IMR-90 (cell line): ENCODE data around the gene ASPN. TPM values are rescaled to one million over a fixed set of nuclear protein-coding genes. Genes with fewer than 3 reads are reported as not detected.

Experiments used
- ATAC-seq: fragments of 200-7000 bp; cut with Tn5 transposase; 2 replicates; pipeline ENCODE4 v1.9.1; 2020; ENCODE audit warnings: low read depth, mild to moderate bottlenecking, moderate library complexity
- BruUV-seq: library from RNA; stranded (reverse); fragments of 400-500 nt; replicated peaks from 2 replicates; lab custom pipeline; 2021; lab: Mats Ljungman, UMichigan
- CTCF ChIA-PET: fragments of 300-600 bp; formaldehyde crosslinking; extraction: SDS; loops from one replicate; lab custom pipeline; 2021; ENCODE audit warnings: antibody characterized with exemption; lab: Yijun Ruan, JAX
- POLR2A ChIA-PET: fragments of 300-600 bp; sonication (Branson Sonifier 250); formaldehyde crosslinking; loops from one replicate; lab custom pipeline; 2022; ENCODE audit warnings: antibody characterized with exemption; ENCODE audit not compliant: unreplicated experiment; lab: Charles Lee
- DNase-seq: peaks from one replicate; pipeline ENCODE4 v3.0.0; 2013
- H2AFZ ChIP-seq: replicated peaks from 2 replicates; pipeline ENCODE3; 2013; ENCODE audit warnings: low read length, mild to moderate bottlenecking; ENCODE audit not compliant: poor library complexity
- H2AK5ac ChIP-seq: 2 replicates; pipeline ENCODE4 v1.6.1; 2013; ENCODE audit warnings: low read depth, low read length, inconsistent platforms
- H2AK9ac ChIP-seq: replicated peaks from 2 replicates; pipeline ENCODE3; 2013; ENCODE audit warnings: mild to moderate bottlenecking, low read depth, low read length, moderate library complexity; ENCODE audit not compliant: poor library complexity
- H2BK120ac ChIP-seq: 2 replicates; pipeline ENCODE4 v1.6.1; 2013; ENCODE audit warnings: low read depth, low read length, inconsistent platforms
- H2BK15ac ChIP-seq: 3 replicates; pipeline ENCODE4 v1.6.1; 2013; ENCODE audit warnings: low read depth, low read length, inconsistent platforms
- H2BK20ac ChIP-seq: 2 replicates; pipeline ENCODE4 v1.6.1; 2013; ENCODE audit warnings: low read depth, mild to moderate bottlenecking, inconsistent platforms, low read length, moderate library complexity
- H2BK5ac ChIP-seq: 2 replicates; pipeline ENCODE4 v1.6.1; 2013; ENCODE audit warnings: mild to moderate bottlenecking, low read depth, low read length, inconsistent platforms; ENCODE audit not compliant: poor library complexity, severe bottlenecking
- H3K14ac ChIP-seq: replicated peaks from 2 replicates; pipeline ENCODE4 v1.6.1; 2013; ENCODE audit warnings: low read depth, low read length, inconsistent platforms
- H3K18ac ChIP-seq: 2 replicates; pipeline ENCODE4 v1.6.1; 2013; ENCODE audit warnings: low read depth, low read length, control low read depth
- H3K23ac ChIP-seq: 2 replicates; pipeline ENCODE4 v1.6.1; 2013; ENCODE audit warnings: low read depth, low read length, inconsistent platforms
- H3K27ac ChIP-seq: 2 replicates; pipeline ENCODE4 v1.5.1; 2013; ENCODE audit warnings: mild to moderate bottlenecking, control low read depth, low read length; ENCODE audit not compliant: insufficient read depth
- H3K27me3 ChIP-seq: 2 replicates; pipeline ENCODE4 v1.6.1; 2013; ENCODE audit warnings: low read length; ENCODE audit not compliant: control insufficient read depth, insufficient read depth
- H3K36me3 ChIP-seq: 2 replicates; pipeline ENCODE4 v1.6.1; 2013; ENCODE audit warnings: low read length, mixed read lengths; ENCODE audit not compliant: control insufficient read depth, insufficient read depth
- H3K4ac ChIP-seq: 2 replicates; pipeline ENCODE4 v1.6.1; 2013; ENCODE audit warnings: low read depth, low read length, inconsistent platforms
- H3K4me1 ChIP-seq: 2 replicates; pipeline ENCODE4 v1.6.1; 2013; ENCODE audit warnings: low read length, mixed read lengths; ENCODE audit not compliant: control insufficient read depth, insufficient read depth
- H3K4me2 ChIP-seq: 2 replicates; pipeline ENCODE4 v1.6.1; 2013; ENCODE audit warnings: low read depth, mild to moderate bottlenecking, control low read depth, low read length, moderate library complexity
- H3K4me3 ChIP-seq: 2 replicates; pipeline ENCODE4 v1.5.1; 2013; ENCODE audit warnings: low read depth, mild to moderate bottlenecking, control low read depth, low read length, moderate library complexity; ENCODE audit not compliant: insufficient read depth
- H3K56ac ChIP-seq: 2 replicates; pipeline ENCODE4 v1.6.1; 2013; ENCODE audit warnings: low read length, inconsistent platforms; ENCODE audit not compliant: insufficient read depth; ENCODE audit errors: extremely low read depth
- H3K79me1 ChIP-seq, 2 experiments: 2 replicates each; pipeline ENCODE4 v1.6.1; 2013; ENCODE audit warnings: low read length in 2 of 2, inconsistent platforms in 1 of 2, low read depth in 1 of 2
- H3K9ac ChIP-seq: 2 replicates; pipeline ENCODE4 v1.6.1; 2013; ENCODE audit warnings: low read depth, low read length, control low read depth
- H3K9me1 ChIP-seq: 2 replicates; pipeline ENCODE4 v1.6.1; 2013; ENCODE audit warnings: low read length, inconsistent platforms; ENCODE audit not compliant: insufficient read depth
- H3K9me3 ChIP-seq: 2 replicates; pipeline ENCODE4 v1.6.1; 2013; ENCODE audit warnings: low read length; ENCODE audit not compliant: control insufficient read depth, insufficient read depth
- H4K20me1 ChIP-seq: 2 replicates; pipeline ENCODE4 v1.6.1; 2013; ENCODE audit warnings: low read length, inconsistent platforms; ENCODE audit not compliant: insufficient read depth
- H4K5ac ChIP-seq: 2 replicates; pipeline ENCODE4 v1.6.1; 2013; ENCODE audit warnings: mild to moderate bottlenecking, low read depth, low read length, control low read depth
- H4K8ac ChIP-seq, 2 experiments: 2 replicates each; pipeline ENCODE4 v1.6.1; 2013; ENCODE audit warnings: low read depth in 2 of 2, low read length in 2 of 2, control low read depth in 1 of 2, inconsistent platforms in 1 of 2
- H4K91ac ChIP-seq: 2 replicates; pipeline ENCODE4 v1.6.1; 2013; ENCODE audit warnings: low read depth, low read length, inconsistent platforms; ENCODE audit not compliant: insufficient read depth
- BHLHE40 ChIP-seq: fragments of 150-350 bp; IDR thresholded peaks from 2 replicates; pipeline ENCODE4 v1.6.1; 2016; ENCODE audit warnings: mild to moderate bottlenecking, low read depth, low read length
- CEBPB ChIP-seq: IDR thresholded peaks from 2 replicates; pipeline ENCODE4 v1.6.1; 2012; ENCODE audit warnings: low read depth, low read length, improper control_type of control experiment
- CHD1 ChIP-seq: IDR thresholded peaks from 2 replicates; pipeline ENCODE4 v1.6.1; 2012; ENCODE audit warnings: low read depth, low read length, improper control_type of control experiment
- FOS ChIP-seq: fragments of 150-350 bp; IDR thresholded peaks from 2 replicates; pipeline ENCODE4 v1.6.1; 2016; ENCODE audit warnings: low read depth, low read length
- MAFK ChIP-seq: IDR thresholded peaks from 2 replicates; pipeline ENCODE4 v1.6.1; 2012; ENCODE audit warnings: low read depth, low read length, improper control_type of control experiment
- MAZ ChIP-seq: IDR thresholded peaks from 2 replicates; pipeline ENCODE4 v1.6.1; 2012; ENCODE audit warnings: low read depth, mild to moderate bottlenecking, low read length, improper control_type of control experiment, moderate library complexity, borderline replicate concordance
- MXI1 ChIP-seq: IDR thresholded peaks from 2 replicates; pipeline ENCODE4 v1.6.1; 2012; ENCODE audit warnings: low read depth, mild to moderate bottlenecking, low read length, moderate library complexity, borderline replicate concordance
- NFE2L2 ChIP-seq: fragments of 150-350 bp; IDR thresholded peaks from 2 replicates; pipeline ENCODE4 v1.6.1; 2016; ENCODE audit warnings: low read depth, mild to moderate bottlenecking, low read length
- POLR2A ChIP-seq: IDR thresholded peaks from 2 replicates; pipeline ENCODE4 v1.6.1; 2012; ENCODE audit warnings: mild to moderate bottlenecking, low read depth, low read length
- RAD21 ChIP-seq: IDR thresholded peaks from 2 replicates; pipeline ENCODE4 v1.6.1; 2012; ENCODE audit warnings: low read length, improper control_type of control experiment
- RCOR1 ChIP-seq: IDR thresholded peaks from 2 replicates; pipeline ENCODE4 v1.6.1; 2012; ENCODE audit warnings: mild to moderate bottlenecking, low read length, improper control_type of control experiment; ENCODE audit not compliant: insufficient replicate concordance
- RFX5 ChIP-seq: IDR thresholded peaks from 2 replicates; pipeline ENCODE4 v1.8.0; 2012; ENCODE audit warnings: low read depth, mild to moderate bottlenecking, low read length, moderate library complexity
- WGBS, 2 experiments: methylation state at CpG; one replicate each; pipeline versions ENCODE4 v1.1.5 to v1.1.7; 2013; ENCODE audit warnings: missing lambda C conversion rate in 2 of 2; ENCODE audit not compliant: insufficient read length in 1 of 2; ENCODE audit errors: extremely low coverage in 2 of 2; 5-methylcytosine and 5-hydroxymethylcytosine counted together
- dilution Hi-C: fragments of 300-500 bp; cut with HindIII; formaldehyde crosslinking; loops from one replicate; pipeline ENCODE4 v1.14.3; 2018; ENCODE audit warnings: low sequenced_read_pairs; ENCODE audit not compliant: unreplicated experiment
- in situ Hi-C: fragments of 300-500 bp; cut with MboI; formaldehyde crosslinking; loops from 3 replicates; pipeline ENCODE4 v1.14.3; 2019; ENCODE audit warnings: low sequenced_read_pairs, inconsistent platforms, mixed read lengths
- intact Hi-C: fragments of 100-400 bp; cut with micrococcal nuclease; formaldehyde crosslinking; loops from 2 replicates; pipeline ENCODE4 v1.10.0; 2022
- polyA plus RNA-seq, 3 experiments: library from polyadenylated mRNA; depleted of rRNA; stranded (reverse); fragments of >200 nt; gene quantifications; 2 replicates each; pipeline ENCODE4 v1.2.3, GENCODE V29; 2012; ENCODE audit warnings: low replicate concordance in 1 of 3
- total RNA-seq: library from RNA; depleted of rRNA; stranded (reverse); fragments of >200 nt; gene quantifications from 2 replicates; pipeline ENCODE4 v1.2.3, GENCODE V29; 2012
- TF ChIP-seq, protein P1 (sequence below): conservative IDR thresholded peaks from 2 replicates; pipeline ENCODE4 v1.5.1; 2012; ENCODE audit warnings: mild to moderate bottlenecking, low read depth, low read length, improper control_type of control experiment
- TF ChIP-seq, protein P2 (sequence below): fragments of 150-350 bp; IDR thresholded peaks from 2 replicates; pipeline ENCODE4 v1.6.1; 2016; ENCODE audit warnings: low read depth, mild to moderate bottlenecking, low read length, moderate library complexity, borderline replicate concordance
- TF ChIP-seq, protein P3 (sequence below): fragments of 150-350 bp; IDR thresholded peaks from 2 replicates; pipeline ENCODE4 v1.6.1; 2017; ENCODE audit warnings: mild to moderate bottlenecking, antibody characterized with exemption, low read length, low read depth

The ASPN gene
- total and polyA plus RNA-seq, 2 of the 4 experiments (the other 2 are of a cell fraction), result under 0.01 to 0.09 TPM

DNA sequence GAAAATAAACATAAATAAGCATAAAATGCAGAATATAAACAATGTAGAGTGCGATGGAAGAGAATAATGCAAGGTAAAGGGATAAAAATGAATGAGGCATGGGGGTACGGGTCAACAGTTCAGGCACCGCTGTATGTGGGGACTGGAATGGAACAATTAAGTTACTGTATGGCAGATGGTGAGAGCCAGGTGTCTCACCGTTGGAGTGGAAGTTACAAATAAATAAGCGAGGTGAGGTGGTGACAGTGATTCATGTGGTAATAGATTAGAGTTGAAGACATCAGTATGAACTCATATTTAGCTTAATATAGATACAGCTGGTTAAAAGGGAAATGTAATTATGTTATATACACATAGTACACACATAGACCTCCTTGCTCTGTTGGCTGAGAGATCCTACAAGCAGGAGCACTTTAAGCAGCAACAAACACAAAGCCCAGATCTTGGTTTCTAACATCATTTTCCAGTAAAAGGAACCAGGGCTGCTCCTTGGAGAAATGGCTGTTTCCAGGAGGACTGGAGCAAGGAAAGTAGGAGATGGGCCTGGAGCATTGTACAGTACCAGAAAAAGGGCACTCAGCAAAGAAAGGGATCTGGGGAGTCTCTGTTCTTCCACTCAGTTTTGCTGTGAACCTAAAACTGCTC is 55.7 kb downstream of the ASPN start:
- Histone ChIP-seq H4K8ac (peak overlapping the region in 1 of 2 experiments; percentile 66; a peak in 1 of 4 replicates), H2BK15ac (peak overlapping the region; percentile 55; the same call in 1 of the 3 replicates), H2BK5ac (no peak overlapping the region), H3K4me1 (peaks cover 8% of the 10 kb centered on the region), H3K4ac (peak overlapping the region; percentile 58; the same call in 1 of the 2 replicates), H4K91ac (peak overlapping the region; percentile 21; the same call in 1 of the 2 replicates), H3K56ac (no peak overlapping the region), H3K18ac (peak overlapping the region; percentile 76; the same call in 1 of the 2 replicates), H3K79me1 (no peaks in the 10 kb centered on the region), H3K4me2 (no peak overlapping the region), H2AK9ac (no peak overlapping the region), H3K27ac (peak overlapping the region; percentile 98; the same call in 1 of the 2 replicates), H3K36me3 (no peaks in the 10 kb centered on the region), H2BK20ac (0 out of 2 replicates have a peak overlapping the region, but pooled peaks have one; percentile 22), H3K9me1 (peaks cover 2% of the 10 kb centered on the region; the same call in 1 of the 2 replicates), H2BK120ac (peak overlapping the region; percentile 52; the same call in 1 of the 2 replicates), H3K23ac (no peak overlapping the region), H4K20me1 (no peaks in the 10 kb centered on the region), H2AFZ (no peak overlapping the region), H3K4me3 (no peak overlapping the region), H3K9me3 (no peaks in the 10 kb centered on the region), H3K27me3 (no peaks in the 10 kb centered on the region), H4K5ac (peak overlapping the region; percentile 62; the same call in 1 of the 2 replicates), H3K9ac (no peak overlapping the region), H3K14ac (peak overlapping the region; percentile 10), H2AK5ac (peak overlapping the region; percentile 60; the same call in 1 of the 2 replicates)
- no peak for DNase-seq
- peak; percentile 9; the same call in 1 of the 2 replicates for ATAC-seq
- dilution Hi-C loops (no loop called here), in situ Hi-C loops (no loop called here), intact Hi-C loops (no loop called here)
- POLR2A ChIA-PET, result no interaction called here
- CTCF ChIA-PET, result no interaction called here
- no TSS peak for BruUV-seq
- WGBS, 2 experiments, result 79% methylated on average over 2 of the region's 5 CpGs; no CpG with 5 or more reads in 1 of the 2 experiments
- TF ChIP-seq CHD1 (no peak), MAFK (no peak), RAD21 (no peak), POLR2A (no peak), FOS (no peak), NFE2L2 (no peak), CEBPB (no peak), RCOR1 (no peak), RFX5 (no peak), MAZ (no peak), BHLHE40 (no peak), MXI1 (no peak)
- TF ChIP-seq, protein P1, sequence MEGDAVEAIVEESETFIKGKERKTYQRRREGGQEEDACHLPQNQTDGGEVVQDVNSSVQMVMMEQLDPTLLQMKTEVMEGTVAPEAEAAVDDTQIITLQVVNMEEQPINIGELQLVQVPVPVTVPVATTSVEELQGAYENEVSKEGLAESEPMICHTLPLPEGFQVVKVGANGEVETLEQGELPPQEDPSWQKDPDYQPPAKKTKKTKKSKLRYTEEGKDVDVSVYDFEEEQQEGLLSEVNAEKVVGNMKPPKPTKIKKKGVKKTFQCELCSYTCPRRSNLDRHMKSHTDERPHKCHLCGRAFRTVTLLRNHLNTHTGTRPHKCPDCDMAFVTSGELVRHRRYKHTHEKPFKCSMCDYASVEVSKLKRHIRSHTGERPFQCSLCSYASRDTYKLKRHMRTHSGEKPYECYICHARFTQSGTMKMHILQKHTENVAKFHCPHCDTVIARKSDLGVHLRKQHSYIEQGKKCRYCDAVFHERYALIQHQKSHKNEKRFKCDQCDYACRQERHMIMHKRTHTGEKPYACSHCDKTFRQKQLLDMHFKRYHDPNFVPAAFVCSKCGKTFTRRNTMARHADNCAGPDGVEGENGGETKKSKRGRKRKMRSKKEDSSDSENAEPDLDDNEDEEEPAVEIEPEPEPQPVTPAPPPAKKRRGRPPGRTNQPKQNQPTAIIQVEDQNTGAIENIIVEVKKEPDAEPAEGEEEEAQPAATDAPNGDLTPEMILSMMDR, result no peak
- TF ChIP-seq, protein P2, sequence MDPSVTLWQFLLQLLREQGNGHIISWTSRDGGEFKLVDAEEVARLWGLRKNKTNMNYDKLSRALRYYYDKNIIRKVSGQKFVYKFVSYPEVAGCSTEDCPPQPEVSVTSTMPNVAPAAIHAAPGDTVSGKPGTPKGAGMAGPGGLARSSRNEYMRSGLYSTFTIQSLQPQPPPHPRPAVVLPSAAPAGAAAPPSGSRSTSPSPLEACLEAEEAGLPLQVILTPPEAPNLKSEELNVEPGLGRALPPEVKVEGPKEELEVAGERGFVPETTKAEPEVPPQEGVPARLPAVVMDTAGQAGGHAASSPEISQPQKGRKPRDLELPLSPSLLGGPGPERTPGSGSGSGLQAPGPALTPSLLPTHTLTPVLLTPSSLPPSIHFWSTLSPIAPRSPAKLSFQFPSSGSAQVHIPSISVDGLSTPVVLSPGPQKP, result no peak
- TF ChIP-seq, protein P3, sequence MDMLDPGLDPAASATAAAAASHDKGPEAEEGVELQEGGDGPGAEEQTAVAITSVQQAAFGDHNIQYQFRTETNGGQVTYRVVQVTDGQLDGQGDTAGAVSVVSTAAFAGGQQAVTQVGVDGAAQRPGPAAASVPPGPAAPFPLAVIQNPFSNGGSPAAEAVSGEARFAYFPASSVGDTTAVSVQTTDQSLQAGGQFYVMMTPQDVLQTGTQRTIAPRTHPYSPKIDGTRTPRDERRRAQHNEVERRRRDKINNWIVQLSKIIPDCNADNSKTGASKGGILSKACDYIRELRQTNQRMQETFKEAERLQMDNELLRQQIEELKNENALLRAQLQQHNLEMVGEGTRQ, result no peak
